ENCODE data around the gene MTMR11. TPM values are rescaled to one million over a fixed set of nuclear protein-coding genes. Genes with fewer than 3 reads are reported as not detected.

MTMR11 gene
- total and polyA plus RNA-seq, 2 of the 13 experiments (the other 11 are each of a cell fraction or from before 2014, with no cell fraction given) = 0.49 to 2.8 TPM

DNA sequence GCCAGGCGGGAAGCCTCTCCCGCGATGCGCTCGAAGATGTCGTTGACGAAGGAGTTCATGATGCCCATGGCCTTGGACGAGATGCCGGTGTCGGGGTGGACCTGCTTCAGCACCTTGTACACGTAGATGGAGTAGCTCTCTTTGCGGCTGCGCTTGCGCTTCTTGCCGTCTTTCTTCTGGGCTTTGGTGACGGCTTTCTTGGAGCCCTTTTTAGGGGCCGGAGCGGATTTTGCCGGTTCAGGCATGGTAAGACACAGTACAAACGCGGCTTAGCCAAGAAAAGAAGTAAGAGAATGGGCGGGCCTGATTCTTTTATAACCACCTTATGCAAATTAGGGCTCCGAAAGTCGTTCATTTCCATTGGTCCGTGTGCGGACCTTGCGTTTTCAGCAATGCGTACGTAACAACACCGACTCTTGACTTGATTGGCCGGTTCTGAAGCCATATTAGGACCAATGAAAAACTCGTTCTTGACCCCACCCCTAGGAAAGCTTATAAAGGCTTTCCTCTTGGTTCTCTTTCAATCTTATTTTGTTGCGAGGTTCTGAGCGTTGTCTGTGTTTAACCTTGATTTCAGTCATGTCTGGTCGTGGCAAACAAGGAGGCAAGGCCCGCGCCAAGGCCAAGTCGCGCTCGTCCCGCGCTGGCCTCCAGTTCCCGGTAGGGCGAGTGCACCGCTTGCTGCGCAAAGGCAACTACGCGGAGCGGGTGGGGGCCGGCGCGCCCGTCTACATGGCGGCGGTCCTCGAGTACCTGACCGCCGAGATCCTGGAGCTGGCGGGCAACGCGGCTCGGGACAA, 50.1 kb downstream of the MTMR11 start (continued):
- TF ChIP-seq REST (IDR thresholded peaks at IDR 0.05; ENCODE audit: borderline replicate concordance in 1 of 2, low read depth in 1 of 2, low read length in 2 of 2) (peak in 1 of 2 experiments; percentile 26; a peak in 1 of 4 replicates), ZNF121 (CRISPR knock-in tag; IDR thresholded peaks at IDR 0.05) (no peak), CBX1 (IDR thresholded peaks at IDR 0.05; ENCODE audit: low read depth) (peak; percentile 73), DZIP1 (CRISPR knock-in tag; IDR thresholded peaks at IDR 0.05) (no peak), CAMTA2 (CRISPR knock-in tag; IDR thresholded peaks at IDR 0.05; ENCODE audit: borderline replicate concordance) (no peak), GATAD1 (CRISPR knock-in tag; IDR thresholded peaks at IDR 0.05) (no peak; the same call in 1 of the 2 replicates), ZSCAN31 (CRISPR knock-in tag; IDR thresholded peaks at IDR 0.05; ENCODE audit: low read depth) (no peak), ZBTB1 (CRISPR knock-in tag; IDR thresholded peaks at IDR 0.05; ENCODE audit: borderline replicate concordance) (no peak; the same call in 1 of the 2 replicates), POLR2G (IDR thresholded peaks at IDR 0.05; ENCODE audit: low read depth, low read length) (peak; percentile 92), POLR2A (IDR thresholded peaks at IDR 0.05; ENCODE audit: insufficient read depth in 1 of 2, low read depth in 2 of 2, low read length in 2 of 2) (peak; percentile 81 to 95), SIX1 (CRISPR knock-in tag; IDR thresholded peaks at IDR 0.05; ENCODE audit: borderline replicate concordance) (0 out of 2 replicates have a peak, but pooled peaks have one; percentile 5), ZNF770 (CRISPR knock-in tag; IDR thresholded peaks at IDR 0.05) (no peak), MBD4 (IDR thresholded peaks at IDR 0.05; ENCODE audit: borderline replicate concordance, low read length) (no peak), TAF1 (CRISPR knock-in tag; IDR thresholded peaks at IDR 0.05) (peak; percentile 69), ZNF484 (CRISPR knock-in tag; IDR thresholded peaks at IDR 0.05; ENCODE audit: borderline replicate concordance, low read depth) (no peak)
- TF ChIP-seq, protein P1, sequence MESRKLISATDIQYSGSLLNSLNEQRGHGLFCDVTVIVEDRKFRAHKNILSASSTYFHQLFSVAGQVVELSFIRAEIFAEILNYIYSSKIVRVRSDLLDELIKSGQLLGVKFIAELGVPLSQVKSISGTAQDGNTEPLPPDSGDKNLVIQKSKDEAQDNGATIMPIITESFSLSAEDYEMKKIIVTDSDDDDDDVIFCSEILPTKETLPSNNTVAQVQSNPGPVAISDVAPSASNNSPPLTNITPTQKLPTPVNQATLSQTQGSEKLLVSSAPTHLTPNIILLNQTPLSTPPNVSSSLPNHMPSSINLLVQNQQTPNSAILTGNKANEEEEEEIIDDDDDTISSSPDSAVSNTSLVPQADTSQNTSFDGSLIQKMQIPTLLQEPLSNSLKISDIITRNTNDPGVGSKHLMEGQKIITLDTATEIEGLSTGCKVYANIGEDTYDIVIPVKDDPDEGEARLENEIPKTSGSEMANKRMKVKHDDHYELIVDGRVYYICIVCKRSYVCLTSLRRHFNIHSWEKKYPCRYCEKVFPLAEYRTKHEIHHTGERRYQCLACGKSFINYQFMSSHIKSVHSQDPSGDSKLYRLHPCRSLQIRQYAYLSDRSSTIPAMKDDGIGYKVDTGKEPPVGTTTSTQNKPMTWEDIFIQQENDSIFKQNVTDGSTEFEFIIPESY (CRISPR knock-in tag; IDR thresholded peaks at IDR 0.05) = no peak
- TF ChIP-seq, protein P2, sequence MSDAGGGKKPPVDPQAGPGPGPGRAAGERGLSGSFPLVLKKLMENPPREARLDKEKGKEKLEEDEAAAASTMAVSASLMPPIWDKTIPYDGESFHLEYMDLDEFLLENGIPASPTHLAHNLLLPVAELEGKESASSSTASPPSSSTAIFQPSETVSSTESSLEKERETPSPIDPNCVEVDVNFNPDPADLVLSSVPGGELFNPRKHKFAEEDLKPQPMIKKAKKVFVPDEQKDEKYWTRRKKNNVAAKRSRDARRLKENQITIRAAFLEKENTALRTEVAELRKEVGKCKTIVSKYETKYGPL (CRISPR knock-in tag; IDR thresholded peaks at IDR 0.05) = 0 out of 2 replicates have a peak, but pooled peaks have one; percentile 22
